SK-N-MC (cell line): ENCODE results near the gene FBF1.
A peak's percentile ranks its signal among the peaks of the same experiment; 100 is the strongest.

Experiments used
- EZH2 ChIP-seq: fragments of 200-600 bp; sonication (generic); IDR thresholded peaks from one replicate; pipeline ENCODE4 v1.6.1; 2017; ENCODE audit warnings: antibody characterized with exemption
- FOXP2 ChIP-seq: optimal IDR thresholded peaks from 2 replicates; pipeline ENCODE3; 2011; ENCODE audit warnings: mild to moderate bottlenecking, moderate library complexity; ENCODE audit not compliant: insufficient read depth; ENCODE audit errors: extremely low read length, control extremely low read depth
- POLR2AphosphoS5 ChIP-seq: IDR thresholded peaks from 2 replicates; pipeline ENCODE4 v1.6.1; 2012; ENCODE audit warnings: mild to moderate bottlenecking, low read depth, low read length, borderline replicate concordance

DNA sequence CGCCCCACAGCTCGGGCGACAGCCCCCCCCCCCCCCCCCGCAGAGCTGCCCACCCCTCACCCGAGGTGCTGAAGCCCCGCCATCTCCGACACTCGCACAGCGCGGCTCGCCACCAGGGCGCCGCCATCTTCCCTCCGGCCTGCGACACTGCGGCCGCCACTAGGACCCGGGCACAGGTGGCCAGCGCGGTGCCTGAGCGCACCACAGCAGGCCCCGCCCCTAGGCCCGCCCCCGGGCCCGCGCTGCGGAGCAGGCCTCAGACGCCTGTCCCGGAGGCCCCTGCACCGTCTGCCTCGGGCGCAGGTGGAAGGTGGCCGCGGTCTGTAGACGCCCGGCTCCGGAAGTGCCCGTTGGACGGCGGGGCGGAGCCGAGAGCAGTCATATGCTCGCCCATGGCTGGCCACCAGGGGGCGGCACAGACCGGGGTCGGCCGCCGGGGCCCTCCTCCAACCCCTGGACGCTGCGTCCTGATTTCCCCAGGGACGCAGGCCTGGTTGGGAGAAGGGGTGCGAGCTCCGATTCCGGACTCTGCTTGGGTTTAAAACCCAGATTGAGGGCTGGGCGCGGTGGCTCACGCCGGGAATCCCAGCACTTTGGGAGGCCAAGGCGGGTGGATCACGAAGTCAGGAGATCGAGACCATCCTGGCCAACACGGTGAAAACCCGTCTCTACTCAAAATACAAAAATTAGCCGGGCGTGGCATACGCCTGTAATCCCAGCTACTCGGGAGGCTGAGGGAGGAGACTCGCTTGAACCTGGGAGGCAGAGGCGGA lies 35.9 kb downstream of the FBF1 start, which contains the start of gene MRPL38:
- TF ChIP-seq POLR2AphosphoS5, result peak; percentile 65
- no peak for TF ChIP-seq EZH2
- TF ChIP-seq FOXP2, result no peak
